GM18508 (cell line): ENCODE results near the gene DIAPH2.
A peak's percentile ranks its signal among the peaks of the same experiment; 100 is the strongest.

Experiments
- ATAC-seq: cut with Tn5 transposase; IDR thresholded peaks from one replicate; pipeline ENCODE4 v1.9.1; 2021; ENCODE audit warnings: moderate number of reproducible peaks; ENCODE audit not compliant: insufficient read depth, unreplicated experiment

Gene DIAPH2

GRCh38 chrX:96684339-96685209, at the start of gene DIAPH2:
Gene DIAPH2 (plus strand): TSS chrX:96684842.
- ATAC-seq = peak; percentile 71

GRCh38 chrX:96650023-96650422, 34.6 kb upstream of the DIAPH2 start:
- no peak for ATAC-seq

- ATAC-seq = no peak
Measured at GRCh38 chrX:96655947-96656623, 28.6 kb upstream of the DIAPH2 start.

- no peak for ATAC-seq
Measured at GRCh38 chrX:96682516-96682915, 2.1 kb upstream of the DIAPH2 start.

GRCh38 chrX:96683997-96684338, 674 bp upstream of the DIAPH2 start:
- peak; percentile 6 for ATAC-seq

- ATAC-seq = no peak
Measured at GRCh38 chrX:96685210-96686099, 813 bp downstream of the DIAPH2 start.

- no peak for ATAC-seq
Measured at GRCh38 chrX:96687776-96688175, 3.1 kb downstream of the DIAPH2 start.

- ATAC-seq = no peak
Measured at GRCh38 chrX:96688789-96689188, 4.1 kb downstream of the DIAPH2 start.

- ATAC-seq = no peak
Measured at GRCh38 chrX:96689991-96690390, 5.3 kb downstream of the DIAPH2 start.

- ATAC-seq = no peak
Measured at GRCh38 chrX:96692454-96692853, 7.8 kb downstream of the DIAPH2 start.

GRCh38 chrX:96692890-96693289, 8.2 kb downstream of the DIAPH2 start:
- ATAC-seq = no peak

- no peak for ATAC-seq
Measured at GRCh38 chrX:96693407-96693806, 8.8 kb downstream of the DIAPH2 start.

GRCh38 chrX:96696462-96696861, 11.8 kb downstream of the DIAPH2 start:
- no peak for ATAC-seq

GRCh38 chrX:96700625-96701024, 16.0 kb downstream of the DIAPH2 start:
- ATAC-seq = no peak

- ATAC-seq = no peak
Measured at GRCh38 chrX:96703379-96703778, 18.7 kb downstream of the DIAPH2 start.

GRCh38 chrX:96703816-96704215, 19.2 kb downstream of the DIAPH2 start:
- ATAC-seq = no peak

GRCh38 chrX:96704629-96705028, 20.0 kb downstream of the DIAPH2 start:
- ATAC-seq = no peak

GRCh38 chrX:96705905-96706304, 21.3 kb downstream of the DIAPH2 start:
- no peak for ATAC-seq

GRCh38 chrX:96707804-96708203, 23.2 kb downstream of the DIAPH2 start:
- no peak for ATAC-seq

- no peak for ATAC-seq
Measured at GRCh38 chrX:96710031-96710430, 25.4 kb downstream of the DIAPH2 start.

GRCh38 chrX:96713303-96713702, 28.7 kb downstream of the DIAPH2 start:
- no peak for ATAC-seq
